Suprapubic skin (tissue), 4 donors: ENCODE data around the gene CDC42BPA.

ENCODE experiments used
- CTCF ChIP-seq, 2 donors: fragments of 200-600 bp in 1 of 2; fragments of 450-650 bp in 1 of 2; sonication (generic) in 1 of 2; IDR thresholded peaks; one replicate each; pipeline ENCODE4 v1.5.1; 2016 to 2019; ENCODE audit warnings: antibody characterized with exemption in 2 of 2, mild to moderate bottlenecking in 1 of 2, moderate library complexity in 1 of 2
- EP300 ChIP-seq: sonication (generic); formaldehyde crosslinking; IDR thresholded peaks from one replicate; pipeline ENCODE4 v1.6.1; 2017; ENCODE audit warnings: antibody characterized with exemption
- POLR2AphosphoS5 ChIP-seq, 3 donors: sonication (generic); formaldehyde crosslinking; IDR thresholded peaks; one replicate each; pipeline ENCODE4 v1.6.1; 2017; ENCODE audit warnings: antibody characterized with exemption in 3 of 3

GRCh38 chr1:227065311-227065710 lies 253.0 kb downstream of the CDC42BPA start:
- no peak for TF ChIP-seq POLR2AphosphoS5 (IDR thresholded peaks at IDR 0.05)
- TF ChIP-seq CTCF (IDR thresholded peaks at IDR 0.05), result no peak
- TF ChIP-seq EP300, result no peak
